Choroid plexus epithelial cell (primary cell): ENCODE results near the gene FCAMR.

Experiments
- DNase-seq: peaks from one replicate; pipeline ENCODE4 v3.0.0-alpha.2; 2010; ENCODE audit warnings: low read depth
- H3K4me3 ChIP-seq: 2 replicates; pipeline ENCODE4 v1.5.1; 2011; ENCODE audit warnings: low read depth, mild to moderate bottlenecking, control low read depth, low read length, moderate library complexity
- TF ChIP-seq, protein P1 (sequence below): conservative IDR thresholded peaks from 2 replicates; pipeline ENCODE4 v1.5.1; 2011; ENCODE audit warnings: low read depth, mild to moderate bottlenecking, control low read depth, inconsistent platforms, low read length, moderate library complexity

Gene FCAMR

DNA sequence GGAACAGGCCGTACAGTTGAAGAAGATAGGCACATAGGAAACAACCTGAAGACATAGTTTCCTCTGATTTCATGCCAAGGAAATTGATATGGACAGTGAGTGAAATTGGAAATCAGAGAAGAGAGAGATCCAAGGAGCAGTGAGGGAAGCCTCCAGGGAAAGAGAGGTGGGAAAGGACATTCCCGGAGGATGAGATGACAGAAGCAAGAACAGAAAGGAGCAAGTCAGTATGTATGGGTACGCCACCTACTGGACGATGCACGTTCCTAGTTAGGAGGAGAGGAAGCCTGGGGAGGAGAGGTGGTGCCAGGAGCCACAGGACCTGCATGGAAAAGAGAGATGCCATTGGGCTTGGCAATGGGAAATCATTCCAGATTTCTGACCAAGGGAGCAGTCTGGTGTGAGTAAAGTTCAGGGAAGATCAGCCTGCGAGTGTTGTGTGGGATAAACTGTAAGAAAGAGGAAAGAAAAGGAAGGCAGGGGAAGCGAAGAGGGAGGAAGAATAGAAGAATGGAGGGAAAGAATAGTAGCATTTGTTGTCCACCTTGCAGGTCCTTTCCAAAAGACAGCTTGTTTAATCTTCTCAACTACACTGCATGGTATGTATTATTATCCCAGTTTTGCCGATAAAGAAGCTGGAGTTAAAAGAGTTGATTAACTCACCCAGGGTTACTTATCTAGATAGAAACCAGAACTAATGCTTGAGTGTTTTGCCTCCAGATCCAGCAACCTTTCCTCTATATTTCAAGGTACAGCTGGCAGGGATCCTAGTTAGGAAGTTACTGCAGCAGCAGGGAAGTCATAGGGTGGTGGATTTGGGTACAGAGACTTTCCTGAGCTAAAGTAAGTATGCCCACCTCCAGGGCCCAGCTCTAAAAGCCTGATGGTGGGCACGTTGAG, 34.9 kb upstream of the FCAMR start:
- DNase-seq, result peak; percentile 78
- TF ChIP-seq, protein P1, sequence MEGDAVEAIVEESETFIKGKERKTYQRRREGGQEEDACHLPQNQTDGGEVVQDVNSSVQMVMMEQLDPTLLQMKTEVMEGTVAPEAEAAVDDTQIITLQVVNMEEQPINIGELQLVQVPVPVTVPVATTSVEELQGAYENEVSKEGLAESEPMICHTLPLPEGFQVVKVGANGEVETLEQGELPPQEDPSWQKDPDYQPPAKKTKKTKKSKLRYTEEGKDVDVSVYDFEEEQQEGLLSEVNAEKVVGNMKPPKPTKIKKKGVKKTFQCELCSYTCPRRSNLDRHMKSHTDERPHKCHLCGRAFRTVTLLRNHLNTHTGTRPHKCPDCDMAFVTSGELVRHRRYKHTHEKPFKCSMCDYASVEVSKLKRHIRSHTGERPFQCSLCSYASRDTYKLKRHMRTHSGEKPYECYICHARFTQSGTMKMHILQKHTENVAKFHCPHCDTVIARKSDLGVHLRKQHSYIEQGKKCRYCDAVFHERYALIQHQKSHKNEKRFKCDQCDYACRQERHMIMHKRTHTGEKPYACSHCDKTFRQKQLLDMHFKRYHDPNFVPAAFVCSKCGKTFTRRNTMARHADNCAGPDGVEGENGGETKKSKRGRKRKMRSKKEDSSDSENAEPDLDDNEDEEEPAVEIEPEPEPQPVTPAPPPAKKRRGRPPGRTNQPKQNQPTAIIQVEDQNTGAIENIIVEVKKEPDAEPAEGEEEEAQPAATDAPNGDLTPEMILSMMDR, result peak; percentile 86
- no peak overlapping the region for H3K4me3 ChIP-seq

DNA sequence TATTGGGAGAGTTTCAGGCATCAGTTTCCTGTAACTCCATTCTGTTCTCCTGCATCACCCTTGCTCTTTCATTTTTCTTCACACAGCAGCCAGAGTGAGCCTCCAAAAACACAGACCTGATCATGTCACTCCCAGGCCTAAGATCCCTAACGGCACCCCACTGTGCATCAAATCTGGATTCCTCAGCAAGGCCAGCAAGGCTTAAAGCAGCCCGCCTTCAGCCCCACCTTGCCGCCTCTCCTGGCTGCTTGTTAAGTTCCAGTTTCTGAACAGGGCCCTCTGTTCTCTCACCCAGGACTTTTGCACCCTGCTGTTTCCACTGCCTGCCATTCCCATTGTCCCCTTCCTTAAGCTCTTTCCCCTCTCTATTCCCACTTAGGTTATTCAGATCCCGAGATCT, 33.0 kb upstream of the FCAMR start:
- TF ChIP-seq, protein P1, result no peak
- H3K4me3 ChIP-seq, result no peak overlapping the region
- DNase-seq, result no peak

DNA sequence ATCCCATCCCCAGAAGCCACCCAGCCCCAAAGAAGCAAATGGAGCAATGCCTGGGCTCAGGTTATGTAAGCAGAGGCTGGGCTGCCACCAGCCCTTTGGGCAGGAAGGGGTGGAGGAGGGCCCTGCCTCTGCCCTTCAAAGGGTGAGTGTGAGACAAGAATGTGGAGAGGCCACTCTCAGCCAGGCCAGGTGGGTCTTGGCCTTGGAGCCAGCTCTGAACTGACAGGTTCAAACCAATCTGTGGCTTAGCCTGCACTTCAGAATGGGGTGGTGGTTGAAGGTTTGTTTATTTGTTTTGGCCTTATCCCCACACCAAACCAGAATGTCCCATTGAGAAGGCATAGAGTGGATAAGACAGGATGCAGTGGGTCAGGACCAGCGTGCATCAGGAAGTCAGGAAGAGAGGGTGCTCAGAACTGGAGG, 32.5 kb upstream of the FCAMR start:
- DNase-seq, result peak; percentile 23
- no peak overlapping the region for H3K4me3 ChIP-seq
- TF ChIP-seq, protein P1, result no peak

DNA sequence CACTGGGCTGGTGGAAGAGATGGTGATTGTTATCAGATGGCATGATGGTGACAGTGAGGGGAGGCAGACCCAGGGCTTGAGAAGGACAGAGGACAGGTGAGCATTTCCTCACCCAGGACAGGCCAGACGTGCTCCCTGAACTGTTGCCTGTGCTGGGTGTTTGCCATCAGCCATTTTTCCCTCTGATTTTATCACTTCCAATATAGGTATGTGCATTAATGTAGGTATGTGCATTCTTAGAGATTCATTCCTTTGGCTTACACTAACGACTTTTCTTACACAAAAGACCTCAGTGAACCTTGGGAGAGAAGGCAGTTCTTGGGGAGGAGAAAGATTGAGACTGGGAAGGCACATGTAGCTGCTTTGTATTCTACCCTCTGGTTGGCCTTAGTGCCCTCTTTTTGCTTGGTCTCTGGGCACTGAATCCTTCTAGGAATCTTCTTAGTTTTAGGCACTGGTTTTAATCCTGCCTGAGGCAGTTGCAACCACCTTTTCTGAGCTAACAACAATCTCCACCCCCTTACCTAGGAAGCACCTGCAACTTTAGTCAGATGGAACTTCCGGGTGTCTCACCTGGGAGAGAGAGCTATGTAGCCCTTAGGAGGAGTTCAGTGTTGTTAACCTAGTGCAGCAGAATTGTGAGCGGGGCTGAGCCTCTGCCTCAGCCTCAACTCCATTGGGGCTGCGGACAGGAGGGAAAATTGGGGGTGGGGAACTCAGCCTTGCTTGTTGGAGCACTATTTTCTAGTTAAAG, 31.4 kb upstream of the FCAMR start:
- TF ChIP-seq, protein P1, result no peak

DNA sequence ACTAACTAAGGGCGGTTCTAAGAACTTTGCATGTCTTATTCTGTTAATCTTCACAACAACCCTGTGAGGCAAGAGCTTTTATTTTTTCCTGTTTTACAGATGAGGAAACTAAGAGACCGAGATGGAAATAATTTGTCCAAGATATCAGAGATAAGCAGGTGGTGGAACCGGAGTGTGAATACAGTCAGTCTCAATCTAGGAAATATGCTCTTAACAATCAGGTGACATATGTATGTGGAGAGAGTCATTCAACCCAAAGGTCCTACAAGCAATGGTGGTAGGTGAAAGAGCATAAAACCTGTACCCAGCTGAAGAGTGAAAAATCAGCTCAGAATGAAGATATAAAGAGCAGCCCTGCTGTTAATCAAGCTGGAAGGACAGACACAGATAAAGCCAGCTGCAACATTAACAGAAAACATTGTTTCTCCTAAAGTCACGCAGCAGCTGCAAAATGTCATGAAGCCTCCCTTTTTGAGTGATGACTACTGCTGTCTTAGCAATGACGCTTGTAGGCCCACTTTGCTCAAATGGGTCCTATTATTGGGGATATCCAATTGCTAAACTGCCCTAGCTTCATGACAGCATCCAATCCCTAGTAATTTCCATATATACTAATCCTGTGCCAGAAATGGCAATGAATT, 30.5 kb upstream of the FCAMR start:
- TF ChIP-seq, protein P1, result no peak
- no peak overlapping the region for H3K4me3 ChIP-seq
- DNase-seq, result no peak

More for the DNA sequence above, 31.4 kb upstream of the FCAMR start:
- H3K4me3 ChIP-seq, result no peak overlapping the region
- DNase-seq, result no peak

GRCh38 chr1:206998816-206999215, 28.6 kb upstream of the FCAMR start:
- TF ChIP-seq, protein P1, result no peak
- no peak overlapping the region for H3K4me3 ChIP-seq
- no peak for DNase-seq
